Esophagus squamous epithelium (tissue), 4 donors: ENCODE data around the gene PVR.

Experiments used
- CTCF ChIP-seq, 6 experiments: fragments of 450-650 bp in 4 of 6; fragments of 200-600 bp in 2 of 6; sonication (generic) in 2 of 6; IDR thresholded peaks; one replicate each; pipeline ENCODE4 v1.5.1; 2016 to 2019; ENCODE audit warnings: antibody characterized with exemption in 6 of 6, mild to moderate bottlenecking in 4 of 6, moderate library complexity in 4 of 6
- POLR2A ChIP-seq, 4 donors: fragments of 450-650 bp; IDR thresholded peaks; one replicate each; pipeline ENCODE4 v1.6.1; 2017; ENCODE audit warnings: antibody characterized with exemption in 4 of 4, mild to moderate bottlenecking in 4 of 4, moderate library complexity in 3 of 4

GRCh38 chr19:44621367-44621766 lies 22.3 kb upstream of the PVR start:
- TF ChIP-seq POLR2A (IDR thresholded peaks at IDR 0.05) (no peak), CTCF (IDR thresholded peaks at IDR 0.05) (no peak)
